Fibroblast of upper back skin (primary cell): Measurements from ENCODE around the gene PKNOX2.

Source experiments
- DNase-seq: peaks from one replicate; pipeline ENCODE4 v3.0.0-alpha.2; 2013

PKNOX2 gene

GRCh38 chr11:125343718-125344131 lies 179.2 kb downstream of the PKNOX2 start:
- peak; percentile 51 for DNase-seq

GRCh38 chr11:125344846-125345420 lies 180.4 kb downstream of the PKNOX2 start:
- no peak for DNase-seq

- DNase-seq: peak; percentile 90
Observed at GRCh38 chr11:125345421-125346178, 181.0 kb downstream of the PKNOX2 start.

GRCh38 chr11:125346179-125346530 lies 181.6 kb downstream of the PKNOX2 start:
- DNase-seq: no peak

GRCh38 chr11:125346565-125347260 lies 182.2 kb downstream of the PKNOX2 start:
- no peak for DNase-seq

- DNase-seq: no peak
Observed at GRCh38 chr11:125347261-125347585, 182.7 kb downstream of the PKNOX2 start.

- DNase-seq: no peak
Observed at GRCh38 chr11:125348141-125348651, 183.6 kb downstream of the PKNOX2 start.

- DNase-seq: peak; percentile 50
Observed at GRCh38 chr11:125348674-125349309, 184.2 kb downstream of the PKNOX2 start.

- no peak for DNase-seq
Observed at GRCh38 chr11:125350206-125351032, 185.9 kb downstream of the PKNOX2 start.

GRCh38 chr11:125351033-125351867 lies 186.7 kb downstream of the PKNOX2 start:
- DNase-seq: no peak

- DNase-seq: no peak
Observed at GRCh38 chr11:125351868-125352250, 187.3 kb downstream of the PKNOX2 start.

- peak; percentile 32 for DNase-seq
Observed at GRCh38 chr11:125356797-125357196, 192.2 kb downstream of the PKNOX2 start.

GRCh38 chr11:125357551-125357950 lies 193.0 kb downstream of the PKNOX2 start:
- DNase-seq: no peak

- DNase-seq: no peak
Observed at GRCh38 chr11:125358254-125358840, 193.8 kb downstream of the PKNOX2 start.

- no peak for DNase-seq
Observed at GRCh38 chr11:125359130-125359529, 194.6 kb downstream of the PKNOX2 start.

- no peak for DNase-seq
Observed at GRCh38 chr11:125360066-125360465, 195.5 kb downstream of the PKNOX2 start.

- peak; percentile 70 for DNase-seq
Observed at GRCh38 chr11:125364121-125364826, 199.7 kb downstream of the PKNOX2 start.

GRCh38 chr11:125365196-125365931 lies 200.8 kb downstream of the PKNOX2 start:
- DNase-seq: no peak

GRCh38 chr11:125367710-125368109 lies 203.2 kb downstream of the PKNOX2 start:
- DNase-seq: no peak

- no peak for DNase-seq
Observed at GRCh38 chr11:125368757-125369156, 204.2 kb downstream of the PKNOX2 start.
